Activated B cell treated with CpG ODN at 0.5 μM for 24 hours (primary cell): Measurements from ENCODE around the gene ANXA10. TPM values are rescaled to one million over a fixed set of nuclear protein-coding genes. Genes with fewer than 3 reads are reported as not detected.

Experiments used
- ATAC-seq: fragments of 200-7000 bp; cut with Tn5 transposase; one replicate; pipeline ENCODE4 v1.10.0; 2021; ENCODE audit warnings: low read depth, mild to moderate bottlenecking, moderate library complexity
- CTCF ChIA-PET: fragments of 350-600 bp; sonication (Branson Sonifier 250); formaldehyde crosslinking; loops from one replicate; lab custom pipeline; 2021; ENCODE audit warnings: antibody characterized with exemption; lab: Charles Lee
- POLR2A ChIA-PET: fragments of 350-600 bp; sonication (Branson Sonifier 250); formaldehyde crosslinking; loops from one replicate; lab custom pipeline; 2021; ENCODE audit warnings: antibody characterized with exemption; lab: Charles Lee
- DNase-seq: peaks from one replicate; pipeline ENCODE4 v3.0.0; 2022
- H3K27ac Mint-ChIP-seq: one replicate; pipeline ENCODE4 v1.8.0; 2020; ENCODE audit warnings: mixed read lengths
- H3K27me3 Mint-ChIP-seq: one replicate; pipeline ENCODE4 v1.8.0; 2021; ENCODE audit warnings: mixed read lengths
- H3K36me3 Mint-ChIP-seq: one replicate; pipeline ENCODE4 v1.8.0; 2021; ENCODE audit warnings: low read depth, mixed read lengths
- H3K4me1 Mint-ChIP-seq: one replicate; pipeline ENCODE4 v1.8.0; 2021; ENCODE audit warnings: mixed read lengths
- H3K4me3 Mint-ChIP-seq: one replicate; pipeline ENCODE4 v1.8.0; 2020; ENCODE audit warnings: mild to moderate bottlenecking, mixed read lengths
- H3K9me3 Mint-ChIP-seq: one replicate; pipeline ENCODE4 v1.8.0; 2020; ENCODE audit warnings: mixed read lengths
- intact Hi-C: fragments of 100-400 bp; cut with micrococcal nuclease; formaldehyde crosslinking; loops from one replicate; pipeline ENCODE4 v1.15.1; 2024
- total RNA-seq: library from RNA; stranded (reverse); gene quantifications from 2 replicates; pipeline ENCODE4 v1.2.3, GENCODE V29; 2022
- TF ChIP-seq, protein P1 (sequence below): fragments of 200-600 bp; IDR thresholded peaks from one replicate; pipeline ENCODE4 v1.8.0; 2022; ENCODE audit warnings: antibody characterized with exemption, mild to moderate bottlenecking

Gene ANXA10
- total RNA-seq, 1 donor from 2014 or later, result not detected

DNA sequence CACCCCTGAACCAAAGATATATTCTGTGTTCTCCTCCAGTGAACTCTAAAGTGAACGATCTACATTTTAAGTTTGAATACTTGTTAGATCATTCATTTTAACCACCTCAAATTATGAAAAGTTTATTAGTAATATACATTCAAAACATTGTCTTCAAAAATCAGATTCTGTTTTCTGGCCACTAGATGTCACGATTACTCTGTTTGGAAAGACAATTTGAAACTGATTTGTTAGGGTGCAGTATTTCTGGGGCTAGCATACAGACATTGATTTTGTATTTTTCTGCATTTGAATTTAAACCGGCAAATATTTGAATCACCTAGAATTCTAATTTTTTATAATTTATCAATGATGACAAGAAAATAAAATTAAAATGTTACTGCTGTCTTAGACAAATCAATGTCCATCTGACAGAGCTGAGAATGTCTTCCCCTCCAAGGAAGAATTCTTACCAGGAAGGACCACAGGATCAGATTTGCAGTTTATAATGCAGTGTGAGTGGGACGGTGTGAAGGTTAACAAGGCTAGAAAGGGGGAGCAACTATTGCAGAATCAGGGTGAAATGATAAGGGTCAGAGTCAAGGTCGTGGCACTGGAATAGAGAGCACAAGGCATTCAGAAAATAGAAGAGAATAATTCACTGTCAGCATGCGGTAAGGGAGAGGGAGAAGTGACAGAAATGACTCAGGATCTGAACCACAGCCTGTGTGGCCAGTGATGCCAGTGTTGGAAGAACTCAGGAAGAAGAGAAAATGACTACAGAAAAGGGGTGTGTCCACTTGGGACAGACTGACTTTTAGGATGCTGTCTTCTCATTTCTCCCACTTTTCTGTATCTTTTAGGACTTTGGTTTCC lies 91.6 kb downstream of the ANXA10 start:
- TF ChIP-seq, protein P1, sequence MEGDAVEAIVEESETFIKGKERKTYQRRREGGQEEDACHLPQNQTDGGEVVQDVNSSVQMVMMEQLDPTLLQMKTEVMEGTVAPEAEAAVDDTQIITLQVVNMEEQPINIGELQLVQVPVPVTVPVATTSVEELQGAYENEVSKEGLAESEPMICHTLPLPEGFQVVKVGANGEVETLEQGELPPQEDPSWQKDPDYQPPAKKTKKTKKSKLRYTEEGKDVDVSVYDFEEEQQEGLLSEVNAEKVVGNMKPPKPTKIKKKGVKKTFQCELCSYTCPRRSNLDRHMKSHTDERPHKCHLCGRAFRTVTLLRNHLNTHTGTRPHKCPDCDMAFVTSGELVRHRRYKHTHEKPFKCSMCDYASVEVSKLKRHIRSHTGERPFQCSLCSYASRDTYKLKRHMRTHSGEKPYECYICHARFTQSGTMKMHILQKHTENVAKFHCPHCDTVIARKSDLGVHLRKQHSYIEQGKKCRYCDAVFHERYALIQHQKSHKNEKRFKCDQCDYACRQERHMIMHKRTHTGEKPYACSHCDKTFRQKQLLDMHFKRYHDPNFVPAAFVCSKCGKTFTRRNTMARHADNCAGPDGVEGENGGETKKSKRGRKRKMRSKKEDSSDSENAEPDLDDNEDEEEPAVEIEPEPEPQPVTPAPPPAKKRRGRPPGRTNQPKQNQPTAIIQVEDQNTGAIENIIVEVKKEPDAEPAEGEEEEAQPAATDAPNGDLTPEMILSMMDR, result no peak
- CTCF ChIA-PET, result no interaction called here
- Mint-ChIP-seq H3K4me1 (peaks cover 5% of the 10 kb centered on the region), H3K9me3 (peaks cover 3% of the 10 kb centered on the region), H3K36me3 (no peaks in the 10 kb centered on the region), H3K27ac (no peak overlapping the region), H3K27me3 (no peaks in the 10 kb centered on the region), H3K4me3 (no peak overlapping the region)
- POLR2A ChIA-PET, result no interaction called here
- no peak for DNase-seq
- ATAC-seq, result no peak
- intact Hi-C loops, result loop anchor here (1.0 to 2.0 kb wide), 2 partner anchors 1303 to 1382 kb away; no protein-coding TSS in a partner anchor

DNA sequence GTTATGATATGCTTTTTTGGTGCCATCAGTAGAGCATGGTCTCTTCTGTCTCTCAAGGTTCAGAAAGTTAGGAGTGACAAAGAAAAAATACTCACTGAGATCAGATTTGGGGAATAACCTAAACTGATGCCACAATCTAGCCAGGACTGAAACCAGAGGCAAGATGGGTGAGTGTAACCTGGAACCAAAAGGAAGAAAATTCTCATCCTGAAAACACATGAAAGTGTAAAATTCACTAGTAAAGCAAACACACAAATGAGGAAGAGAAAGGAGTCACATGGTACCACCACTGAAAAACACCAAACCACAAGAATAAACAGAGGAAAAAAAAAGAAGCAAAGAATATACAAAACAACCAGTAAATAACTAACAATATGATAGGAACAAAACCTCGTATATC lies 96.4 kb downstream of the ANXA10 start:
- intact Hi-C loops, result no loop called here

DNA sequence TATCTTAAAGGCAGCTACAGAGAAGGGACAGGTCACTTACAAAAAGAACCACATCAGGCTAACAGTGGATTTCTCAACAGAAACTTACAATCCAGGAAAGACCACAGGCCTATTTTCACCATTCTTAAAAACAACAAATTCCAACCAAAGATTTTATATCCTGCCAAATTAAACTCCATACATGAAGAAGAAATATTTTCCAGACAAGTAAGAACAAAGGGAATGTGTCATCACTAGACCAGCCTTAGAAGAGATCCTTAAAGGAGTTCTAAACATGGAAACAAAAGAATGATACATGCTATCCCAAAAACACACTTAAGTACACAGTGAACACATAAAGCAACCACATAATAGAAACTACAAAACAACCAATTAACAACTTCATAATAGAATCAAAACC lies 105.6 kb downstream of the ANXA10 start:
- CTCF ChIA-PET, result no interaction called here
- ATAC-seq, result no peak
- Mint-ChIP-seq H3K36me3 (no peaks in the 10 kb centered on the region), H3K27ac (no peak overlapping the region), H3K4me3 (no peak overlapping the region), H3K27me3 (no peaks in the 10 kb centered on the region), H3K9me3 (peaks cover 10% of the 10 kb centered on the region), H3K4me1 (no peaks in the 10 kb centered on the region)
- DNase-seq, result no peak
- intact Hi-C loops, result no loop called here
- POLR2A ChIA-PET, result no interaction called here
- TF ChIP-seq, protein P1, result no peak

More for the DNA sequence above, 96.4 kb downstream of the ANXA10 start:
- H3K27ac Mint-ChIP-seq, result no peak overlapping the region
- no peak for DNase-seq
- peaks cover 7% of the 10 kb centered on the region for H3K4me1 Mint-ChIP-seq
- TF ChIP-seq, protein P1, result no peak
- no peak for ATAC-seq
- H3K9me3 Mint-ChIP-seq, result peaks cover 3% of the 10 kb centered on the region
- H3K27me3 Mint-ChIP-seq, result no peaks in the 10 kb centered on the region
- no peaks in the 10 kb centered on the region for H3K36me3 Mint-ChIP-seq
- H3K4me3 Mint-ChIP-seq, result no peak overlapping the region
- ChIA-PET POLR2A (no interaction called here), CTCF (no interaction called here)

DNA sequence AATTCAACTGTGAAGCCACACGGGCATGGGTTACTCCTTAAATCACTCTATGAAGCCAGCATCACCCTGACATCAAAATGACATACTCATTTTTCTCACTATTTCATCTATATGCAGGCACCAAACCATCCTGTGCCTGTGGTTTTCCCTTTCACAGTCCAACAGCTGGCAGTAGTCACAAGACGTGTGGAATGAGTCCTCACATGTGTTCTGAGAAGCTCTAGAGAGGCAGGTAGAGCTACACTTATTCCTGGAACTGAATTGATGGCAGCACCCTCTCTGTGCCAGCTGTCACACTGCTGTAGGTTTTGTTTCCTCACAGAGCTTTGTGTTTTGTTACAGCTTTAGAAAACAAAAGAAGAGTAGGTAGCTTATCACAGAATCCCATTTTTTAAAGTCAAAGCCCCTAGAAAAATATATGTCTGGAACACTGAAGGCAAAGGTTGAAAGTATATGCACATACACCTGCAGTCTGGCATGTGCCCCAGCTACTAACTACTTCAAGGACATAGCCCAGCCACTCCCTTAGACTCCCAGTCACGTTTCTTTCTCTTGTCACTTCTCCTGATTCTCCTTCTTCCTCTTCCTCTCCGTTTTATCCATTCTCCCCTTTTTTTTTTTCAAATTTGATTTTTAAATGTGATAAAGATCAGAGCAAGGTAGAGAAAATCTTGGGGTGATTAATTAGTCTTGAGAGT lies 107.1 kb downstream of the ANXA10 start:
- H3K27ac Mint-ChIP-seq, result no peak overlapping the region
- H3K9me3 Mint-ChIP-seq, result peaks cover 19% of the 10 kb centered on the region
- H3K4me1 Mint-ChIP-seq, result no peaks in the 10 kb centered on the region
- DNase-seq (no peak), ATAC-seq (no peak)
- ChIA-PET POLR2A (interaction anchor here (0.7 kb wide), 1 partner anchor 293 kb away, joined by 4 read pairs; no protein-coding TSS in a partner anchor), CTCF (no interaction called here)
- H3K4me3 Mint-ChIP-seq, result no peak overlapping the region
- TF ChIP-seq, protein P1, result no peak
- H3K36me3 Mint-ChIP-seq, result peaks cover 1% of the 10 kb centered on the region
- no peaks in the 10 kb centered on the region for H3K27me3 Mint-ChIP-seq
- intact Hi-C loops, result no loop called here

DNA sequence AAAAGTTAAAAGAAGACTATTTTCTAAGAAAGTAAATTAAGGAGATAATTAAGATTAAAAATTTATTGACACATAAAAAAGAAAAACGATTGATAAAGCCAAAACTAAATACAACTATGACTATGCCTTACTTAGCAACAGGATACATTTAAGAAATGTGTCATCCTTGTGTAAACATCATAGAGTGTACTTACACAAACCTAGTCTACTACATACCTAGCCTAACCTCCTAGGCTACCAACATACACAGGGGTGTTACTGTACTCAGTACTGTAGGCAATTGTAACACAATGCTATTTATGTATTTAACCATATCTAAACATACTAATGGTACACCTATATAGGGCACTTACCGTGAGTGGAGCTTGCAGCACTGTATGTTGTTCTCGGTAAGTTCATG lies 108.3 kb downstream of the ANXA10 start:
- intact Hi-C loops, result no loop called here
- ChIA-PET POLR2A (no interaction called here), CTCF (no interaction called here)
- Mint-ChIP-seq H3K4me3 (no peak overlapping the region), H3K36me3 (peaks cover 2% of the 10 kb centered on the region), H3K27me3 (no peaks in the 10 kb centered on the region), H3K27ac (no peak overlapping the region), H3K4me1 (no peaks in the 10 kb centered on the region), H3K9me3 (peaks cover 27% of the 10 kb centered on the region)
- ATAC-seq (no peak), DNase-seq (no peak)
- TF ChIP-seq, protein P1, result no peak
